SK-N-MC (cell line): ENCODE data around the gene RREB1.

Source experiments
- DNase-seq: peaks from one replicate; pipeline ENCODE4 v3.0.0-alpha.2; 2011; ENCODE audit warnings: low read depth, low spot score
- H3K27ac ChIP-seq: fragments of 200-600 bp; sonication (generic); 2 replicates; pipeline ENCODE4 v1.5.1; 2016; ENCODE audit warnings: mixed run types
- H3K36me3 ChIP-seq: fragments of 200-600 bp; sonication (generic); 2 replicates; pipeline ENCODE4 v1.6.1; 2017; ENCODE audit warnings: antibody characterized with exemption, low read length, mixed read lengths; ENCODE audit not compliant: insufficient read depth
- H3K4me3 ChIP-seq: fragments of 200-600 bp; sonication (generic); 2 replicates; pipeline ENCODE4 v1.5.1; 2016
- H3K9ac ChIP-seq: fragments of 200-600 bp; sonication (generic); 2 replicates; pipeline ENCODE4 v1.8.0; 2017; ENCODE audit warnings: mixed run types, mixed read lengths; ENCODE audit not compliant: insufficient read length
- H3K9me3 ChIP-seq: fragments of 200-600 bp; sonication (generic); 2 replicates; pipeline ENCODE4 v1.6.1; 2017; ENCODE audit warnings: low read depth, mild to moderate bottlenecking, antibody characterized with exemption, low read length, moderate library complexity, mixed read lengths
- EZH2 ChIP-seq: fragments of 200-600 bp; sonication (generic); IDR thresholded peaks from one replicate; pipeline ENCODE4 v1.6.1; 2017; ENCODE audit warnings: antibody characterized with exemption
- FOXP2 ChIP-seq: optimal IDR thresholded peaks from 2 replicates; pipeline ENCODE3; 2011; ENCODE audit warnings: mild to moderate bottlenecking, moderate library complexity; ENCODE audit not compliant: insufficient read depth; ENCODE audit errors: extremely low read length, control extremely low read depth
- POLR2AphosphoS5 ChIP-seq: IDR thresholded peaks from 2 replicates; pipeline ENCODE4 v1.6.1; 2012; ENCODE audit warnings: mild to moderate bottlenecking, low read depth, low read length, borderline replicate concordance

RREB1 gene

DNA sequence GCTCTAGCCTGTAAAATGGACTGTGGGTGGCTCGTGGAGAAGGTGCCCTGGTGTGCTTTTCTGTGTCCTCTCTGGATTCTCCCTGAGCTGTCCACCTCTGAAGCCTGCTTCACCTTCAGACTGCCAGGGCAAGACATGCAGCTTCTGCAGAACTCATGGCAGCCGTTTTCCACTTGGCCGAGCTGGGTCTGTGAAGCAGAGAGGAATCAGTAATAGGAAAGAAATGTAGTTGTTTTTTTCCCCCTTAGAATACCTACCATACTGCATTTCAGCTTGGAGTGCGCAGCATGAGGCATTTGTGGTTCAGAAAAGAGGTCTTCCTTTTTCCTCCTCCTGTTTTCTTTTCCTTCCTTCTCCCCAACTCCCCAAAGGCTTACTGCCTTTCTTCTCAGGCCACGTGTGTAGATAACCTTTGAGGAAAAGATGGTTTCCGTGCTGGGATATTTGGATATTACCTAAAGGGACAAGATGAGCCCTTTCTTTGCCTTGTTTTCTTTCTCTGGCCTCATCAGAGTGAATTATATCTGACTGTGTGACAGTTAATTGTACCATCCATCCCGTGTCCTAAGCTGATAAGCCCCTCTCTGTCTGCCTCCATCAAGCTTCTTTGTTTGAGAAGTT is 39.4 kb downstream of the RREB1 start:
- Histone ChIP-seq H3K36me3 (peaks cover 16% of the 10 kb centered on the region), H3K9me3 (no peaks in the 10 kb centered on the region), H3K27ac (peak overlapping the region; percentile 59), H3K4me3 (no peak overlapping the region), H3K9ac (no peak overlapping the region)
- TF ChIP-seq POLR2AphosphoS5 (no peak), FOXP2 (no peak), EZH2 (no peak)
- no peak for DNase-seq

DNA sequence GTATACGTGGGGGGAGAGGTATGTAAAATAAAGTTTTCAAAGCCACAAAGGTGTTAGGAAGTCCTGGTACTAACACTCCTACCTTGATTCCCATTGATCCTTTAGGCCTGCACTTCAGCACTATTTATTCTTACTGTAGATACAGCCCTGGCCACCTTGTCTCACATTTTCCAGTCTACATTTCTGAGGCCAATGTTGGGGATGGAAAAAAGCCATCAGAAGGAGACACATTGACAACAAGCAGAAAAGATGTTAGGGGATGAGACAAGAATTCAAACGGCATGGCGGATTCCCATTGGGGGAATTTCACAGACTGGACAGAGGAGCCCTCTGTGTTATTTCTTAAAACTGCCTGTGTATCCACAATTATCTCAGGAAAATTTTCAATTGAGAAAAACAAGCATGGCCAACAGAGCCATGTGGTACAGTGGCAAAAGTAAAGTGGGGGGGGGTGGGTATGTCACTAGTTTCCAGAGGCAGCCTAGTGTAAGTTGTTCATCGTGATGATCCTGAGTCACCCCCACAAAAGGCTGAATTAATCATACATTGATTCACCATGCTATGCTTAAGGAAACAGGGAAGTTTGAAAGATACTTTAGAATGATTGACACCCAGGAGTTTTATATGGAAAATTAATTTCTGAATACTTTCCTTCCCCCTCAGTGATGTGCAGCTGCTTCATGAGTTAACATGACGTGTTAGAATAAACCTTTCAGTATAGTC is 40.5 kb downstream of the RREB1 start:
- no peak for TF ChIP-seq FOXP2
- no peak for TF ChIP-seq EZH2
- TF ChIP-seq POLR2AphosphoS5, result no peak
- Histone ChIP-seq H3K27ac (no peak overlapping the region), H3K4me3 (no peak overlapping the region), H3K9ac (no peak overlapping the region), H3K36me3 (peaks cover 23% of the 10 kb centered on the region), H3K9me3 (no peaks in the 10 kb centered on the region)
- no peak for DNase-seq

DNA sequence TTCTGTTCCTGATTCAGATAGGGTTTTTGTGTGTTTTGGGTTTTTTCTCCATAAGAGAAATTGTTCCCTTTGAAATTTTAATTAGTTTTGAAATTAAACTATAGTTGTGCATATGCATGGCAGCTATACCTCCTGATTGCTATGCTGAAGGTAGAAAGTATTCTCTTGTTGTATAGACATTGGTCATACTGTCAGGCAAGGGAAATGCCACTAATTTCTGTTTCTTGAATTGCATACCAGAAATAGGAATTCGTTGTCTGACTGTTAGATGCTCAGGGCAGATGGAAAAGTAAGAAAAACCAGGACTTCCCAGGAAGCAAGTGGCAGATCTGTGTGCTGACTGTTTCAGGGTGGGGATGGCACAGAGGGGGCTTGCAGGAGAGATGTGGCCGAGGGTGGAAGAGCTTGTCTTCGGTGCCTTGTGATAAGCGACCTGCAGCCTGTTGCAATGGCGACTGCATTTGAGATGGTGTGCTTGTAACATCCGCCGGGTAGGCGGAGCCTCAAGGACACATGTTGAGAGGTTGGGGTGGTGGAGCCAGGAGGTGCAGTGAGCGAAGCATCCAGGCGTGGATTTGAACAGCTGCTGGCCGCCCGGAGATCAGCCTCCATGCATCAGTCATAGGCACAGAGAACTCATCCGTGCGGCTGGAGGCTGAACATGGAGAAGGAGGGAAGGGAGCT is 42.8 kb downstream of the RREB1 start:
- Histone ChIP-seq H3K27ac (0 out of 2 replicates have a peak overlapping the region, but pooled peaks have one; percentile 2), H3K36me3 (peaks cover 23% of the 10 kb centered on the region), H3K9me3 (no peaks in the 10 kb centered on the region), H3K9ac (no peak overlapping the region), H3K4me3 (no peak overlapping the region)
- DNase-seq, result no peak
- TF ChIP-seq EZH2 (no peak), FOXP2 (no peak), POLR2AphosphoS5 (no peak)

DNA sequence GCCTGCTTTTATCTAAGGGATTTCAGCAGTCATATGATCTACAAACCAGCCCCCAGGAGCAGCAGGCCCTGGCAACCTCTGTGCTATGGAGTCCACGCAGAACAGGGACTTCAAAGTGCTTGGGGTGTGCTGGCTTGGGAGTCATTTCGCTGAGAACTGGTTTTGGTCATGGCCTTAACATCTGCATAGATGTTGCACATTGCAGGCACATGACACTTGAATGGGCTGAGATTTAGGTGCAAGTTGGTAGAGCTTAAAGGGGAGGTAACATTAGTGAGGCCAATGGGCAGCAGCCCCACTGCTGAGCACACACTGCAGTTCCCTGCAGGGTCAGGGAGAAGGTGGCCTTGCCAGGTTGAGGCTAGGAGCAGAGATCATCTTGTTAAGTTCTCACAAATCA is 43.6 kb downstream of the RREB1 start:
- Histone ChIP-seq H3K4me3 (no peak overlapping the region), H3K36me3 (peaks cover 26% of the 10 kb centered on the region), H3K9me3 (no peaks in the 10 kb centered on the region), H3K27ac (peak overlapping the region; percentile 42; the same call in 1 of the 2 replicates), H3K9ac (no peak overlapping the region)
- DNase-seq, result no peak
- no peak for TF ChIP-seq FOXP2
- no peak for TF ChIP-seq POLR2AphosphoS5
- TF ChIP-seq EZH2, result no peak

DNA sequence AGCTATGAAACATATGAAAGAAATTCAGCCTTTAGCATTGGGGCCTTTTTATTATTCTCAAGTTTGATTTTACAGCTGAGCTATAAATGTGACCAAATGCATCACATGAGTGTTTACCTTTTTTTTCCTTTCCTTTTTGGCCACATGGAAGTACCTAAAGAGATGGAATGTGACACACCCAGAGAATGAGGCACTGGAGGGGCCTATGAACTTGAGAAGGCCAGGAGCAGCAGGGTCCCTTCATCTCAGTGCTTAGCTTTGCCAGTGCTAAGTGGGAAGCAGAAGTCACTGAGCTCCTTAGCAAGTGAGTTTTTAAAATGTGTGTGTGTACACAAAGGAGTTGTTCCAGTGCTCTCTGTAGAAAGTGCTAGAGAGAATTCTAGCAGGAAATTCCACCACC is 44.7 kb downstream of the RREB1 start:
- DNase-seq, result no peak
- Histone ChIP-seq H3K27ac (peak overlapping the region; percentile 48), H3K9me3 (no peaks in the 10 kb centered on the region), H3K9ac (peak overlapping the region; percentile 48), H3K36me3 (peaks cover 24% of the 10 kb centered on the region), H3K4me3 (no peak overlapping the region)
- no peak for TF ChIP-seq EZH2
- no peak for TF ChIP-seq FOXP2
- TF ChIP-seq POLR2AphosphoS5, result no peak

DNA sequence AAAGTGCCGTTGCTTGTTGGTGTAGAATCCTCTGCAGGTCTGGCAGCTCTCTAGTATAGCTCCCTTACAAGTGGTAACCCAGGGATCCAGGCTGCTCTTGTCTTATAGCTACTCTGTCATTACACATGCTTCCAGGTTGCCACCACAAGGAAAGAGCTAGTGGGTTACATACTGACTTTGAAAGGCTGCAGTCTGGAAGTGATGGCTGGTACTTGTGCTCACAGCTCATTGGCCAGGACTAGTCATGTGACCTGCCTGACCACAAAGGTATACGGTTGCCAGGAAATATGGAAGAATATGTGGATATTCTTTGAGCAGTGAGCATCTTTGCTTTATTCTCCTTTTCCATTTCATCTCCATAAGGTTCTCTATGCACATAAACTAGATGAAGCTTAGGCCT is 46.0 kb downstream of the RREB1 start:
- Histone ChIP-seq H3K4me3 (no peak overlapping the region), H3K27ac (no peak overlapping the region), H3K9ac (no peak overlapping the region), H3K9me3 (no peaks in the 10 kb centered on the region), H3K36me3 (peaks cover 14% of the 10 kb centered on the region)
- no peak for DNase-seq
- no peak for TF ChIP-seq FOXP2
- TF ChIP-seq EZH2, result no peak
- no peak for TF ChIP-seq POLR2AphosphoS5

DNA sequence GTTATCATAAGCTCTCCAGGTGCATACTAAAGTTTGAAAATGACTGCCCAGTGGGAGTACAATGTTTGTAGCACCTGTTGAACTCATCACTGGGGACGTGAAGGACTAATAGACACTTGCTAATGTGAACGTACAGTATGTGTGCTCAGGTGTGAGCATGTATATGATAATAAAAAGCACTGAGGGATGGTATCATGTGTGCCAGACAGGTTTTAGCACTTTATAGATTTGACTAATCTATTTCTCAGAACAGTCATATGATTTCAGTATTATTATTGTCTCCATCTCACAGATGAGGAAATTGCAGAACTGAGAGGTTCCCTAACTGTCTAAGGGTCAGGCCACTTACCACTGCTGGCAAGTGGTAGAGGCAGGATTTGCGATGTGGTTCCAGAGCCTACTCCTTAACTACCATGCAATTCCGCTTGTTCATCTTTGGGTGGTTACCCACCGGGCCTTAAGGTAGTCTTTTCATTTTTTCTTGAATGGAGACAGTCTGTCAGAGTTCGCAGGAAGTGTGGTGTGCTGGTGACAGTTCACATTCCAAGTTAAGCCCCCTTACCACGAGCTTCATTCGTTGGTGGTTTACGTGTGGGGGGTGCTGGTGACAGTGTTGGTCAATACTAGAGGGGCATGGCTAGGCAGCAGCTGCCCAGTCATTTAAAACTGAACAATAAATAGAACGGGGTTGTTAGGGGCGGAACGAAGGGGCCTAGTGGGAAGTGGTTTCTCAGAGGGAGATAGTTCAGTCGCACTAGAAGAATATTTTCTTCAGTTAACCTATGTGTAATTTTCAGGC is 46.8 kb downstream of the RREB1 start:
- no peak overlapping the region for H3K4me3 ChIP-seq
- no peak for TF ChIP-seq EZH2
- no peak for TF ChIP-seq FOXP2
- TF ChIP-seq POLR2AphosphoS5, result no peak
- H3K27ac ChIP-seq, result no peak overlapping the region
- no peak overlapping the region for H3K9ac ChIP-seq
- no peaks in the 10 kb centered on the region for H3K9me3 ChIP-seq
- DNase-seq, result no peak
- H3K36me3 ChIP-seq, result peaks cover 14% of the 10 kb centered on the region
